Measurements from ENCODE around the gene CCAR1. TPM values are rescaled to one million over a fixed set of nuclear protein-coding genes. Genes with fewer than 3 reads are reported as not detected.

The CCAR1 gene
- polyA plus RNA-seq, 1 donor from 2014 or later, result 51.4 TPM

GRCh38 chr10:68742397-68742796, 21.4 kb downstream of the CCAR1 start:
- H3K4me2 ChIP-seq (ENCODE audit: low read length), result no peak overlapping the region
- no peaks in the 10 kb centered on the region for H3K9me2 ChIP-seq (ENCODE audit: insufficient read depth, low read length)
- no peaks in the 10 kb centered on the region for H4K20me1 ChIP-seq (ENCODE audit: insufficient read depth)
- H3K27ac ChIP-seq (ENCODE audit: low read length), result no peak overlapping the region
- no peak overlapping the region for H3K4me3 ChIP-seq (ENCODE audit: low read length)
- no peaks in the 10 kb centered on the region for H3K9me3 ChIP-seq (ENCODE audit: low read length)
- H3K79me2 ChIP-seq (replicated peaks; ENCODE audit: insufficient read depth, low read length), result no peaks in the 10 kb centered on the region
- peaks cover 10% of the 10 kb centered on the region for H3K36me3 ChIP-seq (ENCODE audit: insufficient read depth, low read length)
- no peaks in the 10 kb centered on the region for H3K27me3 ChIP-seq (ENCODE audit: insufficient read depth, low read depth, low read length)
- H2AFZ ChIP-seq (ENCODE audit: low read depth, low read length), result no peak overlapping the region
- H3K9ac ChIP-seq (ENCODE audit: low read length), result no peak overlapping the region
- TF ChIP-seq POLR2AphosphoS5 (IDR thresholded peaks at IDR 0.05) (no peak), TAF1 (IDR thresholded peaks at IDR 0.05; ENCODE audit: low read depth) (no peak), SMC3 (conservative IDR thresholded peaks at IDR 0.05; ENCODE audit: poor library complexity) (no peak), EP300 (conservative IDR thresholded peaks at IDR 0.05; ENCODE audit: poor library complexity, severe bottlenecking) (no peak), RAD21 (conservative IDR thresholded peaks at IDR 0.05) (no peak), MXI1 (conservative IDR thresholded peaks at IDR 0.05; ENCODE audit: poor library complexity, severe bottlenecking) (no peak)
- H3F3A ChIP-seq (ENCODE audit: insufficient read depth, low read length, poor library complexity, severe bottlenecking), result no peaks in the 10 kb centered on the region

GRCh38 chr10:68752711-68753350, 31.8 kb downstream of the CCAR1 start:
- H3K9ac ChIP-seq (ENCODE audit: low read length), result no peak overlapping the region
- no peaks in the 10 kb centered on the region for H3K27me3 ChIP-seq (ENCODE audit: insufficient read depth, low read depth, low read length)
- no peaks in the 10 kb centered on the region for H3K9me3 ChIP-seq (ENCODE audit: low read length)
- H3K4me3 ChIP-seq (ENCODE audit: low read length), result no peak overlapping the region
- H3K27ac ChIP-seq (ENCODE audit: low read length), result no peak overlapping the region
- H3K79me2 ChIP-seq (replicated peaks; ENCODE audit: insufficient read depth, low read length), result no peaks in the 10 kb centered on the region
- peaks cover 17% of the 10 kb centered on the region for H3K36me3 ChIP-seq (ENCODE audit: insufficient read depth, low read length)
- no peak overlapping the region for H3K4me2 ChIP-seq (ENCODE audit: low read length)
- no peaks in the 10 kb centered on the region for H4K20me1 ChIP-seq (ENCODE audit: insufficient read depth)
- H2AFZ ChIP-seq (ENCODE audit: low read depth, low read length), result no peak overlapping the region
- H3F3A ChIP-seq (ENCODE audit: insufficient read depth, low read length, poor library complexity, severe bottlenecking), result no peaks in the 10 kb centered on the region
- no peak for TF ChIP-seq MXI1 (conservative IDR thresholded peaks at IDR 0.05; ENCODE audit: poor library complexity, severe bottlenecking)
- no peak for TF ChIP-seq SMC3 (conservative IDR thresholded peaks at IDR 0.05; ENCODE audit: poor library complexity)
- no peak for TF ChIP-seq CTCF (IDR thresholded peaks at IDR 0.05; ENCODE audit: poor library complexity, severe bottlenecking)
- no peak for TF ChIP-seq REST (IDR thresholded peaks at IDR 0.05; ENCODE audit: borderline replicate concordance)
- TF ChIP-seq EP300 (conservative IDR thresholded peaks at IDR 0.05; ENCODE audit: poor library complexity, severe bottlenecking), result no peak
- TF ChIP-seq POLR2AphosphoS5 (IDR thresholded peaks at IDR 0.05), result no peak
- TF ChIP-seq TAF1 (IDR thresholded peaks at IDR 0.05; ENCODE audit: low read depth), result no peak
- no peak for TF ChIP-seq EZH2 (IDR thresholded peaks at IDR 0.05; ENCODE audit: borderline replicate concordance, insufficient read depth, low read length, poor library complexity, severe bottlenecking)
- no peak for TF ChIP-seq RAD21 (conservative IDR thresholded peaks at IDR 0.05)
- no peaks in the 10 kb centered on the region for H3K9me2 ChIP-seq (ENCODE audit: insufficient read depth, low read length)

Measured in neural cell (in vitro differentiated cells).